Esophagus squamous epithelium (tissue), 5 donors: ENCODE measurements around the gene SRRM4. TPM values are rescaled to one million over a fixed set of nuclear protein-coding genes. Genes with fewer than 3 reads are reported as not detected.

Source experiments
- DNase-seq: peaks from one replicate; lab custom pipeline; 2025; lab: John Stamatoyannopoulos, UW
- H3K27ac ChIP-seq, 4 donors: fragments of 200-600 bp; sonication (generic); one replicate each; pipeline ENCODE4 v1.5.1; 2016 to 2019; ENCODE audit warnings: mild to moderate bottlenecking in 1 of 4
- H3K27me3 ChIP-seq, 4 donors: fragments of 200-600 bp; sonication (generic); 1 replicate in 3 of 4; 2 replicates in 1 of 4; pipeline versions ENCODE4 v1.5.1 to v1.6.0; 2017 to 2021; ENCODE audit warnings: antibody characterized with exemption in 1 of 4
- H3K36me3 ChIP-seq, 3 donors: fragments of 200-600 bp; sonication (generic); one replicate each; pipeline ENCODE4 v1.5.1; 2016 to 2019
- H3K4me1 ChIP-seq, 3 donors: fragments of 200-600 bp; sonication (generic); one replicate each; pipeline ENCODE4 v1.5.1; 2017 to 2019
- H3K4me3 ChIP-seq, 4 donors: fragments of 200-600 bp; sonication (generic); 1 replicate in 3 of 4; 2 replicates in 1 of 4; pipeline ENCODE4 v1.5.1; 2016 to 2019; ENCODE audit warnings: mild to moderate bottlenecking in 2 of 4, moderate library complexity in 1 of 4
- H3K9me3 ChIP-seq, 3 donors: fragments of 200-600 bp; sonication (generic); one replicate each; pipeline ENCODE4 v1.5.1; 2016 to 2019
- POLR2A ChIP-seq, 4 donors: fragments of 450-650 bp; IDR thresholded peaks; one replicate each; pipeline ENCODE4 v1.6.1; 2017; ENCODE audit warnings: antibody characterized with exemption in 4 of 4, mild to moderate bottlenecking in 4 of 4, moderate library complexity in 3 of 4
- WGBS, 2 donors: methylation state at CpG; one replicate each; pipeline ENCODE4 v1.1.5; 2018; 5-methylcytosine and 5-hydroxymethylcytosine counted together
- intact Hi-C: fragments of 100-400 bp; cut with DNase I; formaldehyde crosslinking; loops from one replicate; pipeline ENCODE4 v1.15.0; 2022
- total RNA-seq, 4 donors: library from RNA; depleted of rRNA; stranded (reverse); fragments of >200 nt; gene quantifications; one replicate each; pipeline ENCODE4 v1.1.0, GENCODE V29; 2016
- TF ChIP-seq, protein P1 (sequence below), 6 experiments: fragments of 450-650 bp in 4 of 6; fragments of 200-600 bp in 2 of 6; sonication (generic) in 2 of 6; IDR thresholded peaks; one replicate each; pipeline ENCODE4 v1.5.1; 2016 to 2019; ENCODE audit warnings: antibody characterized with exemption in 6 of 6, mild to moderate bottlenecking in 4 of 6, moderate library complexity in 4 of 6
- donor health status: DM: yes; HTN: yes; CAD: no.

The SRRM4 gene
- total RNA-seq, 4 donors from 2014 or later: not detected

DNA sequence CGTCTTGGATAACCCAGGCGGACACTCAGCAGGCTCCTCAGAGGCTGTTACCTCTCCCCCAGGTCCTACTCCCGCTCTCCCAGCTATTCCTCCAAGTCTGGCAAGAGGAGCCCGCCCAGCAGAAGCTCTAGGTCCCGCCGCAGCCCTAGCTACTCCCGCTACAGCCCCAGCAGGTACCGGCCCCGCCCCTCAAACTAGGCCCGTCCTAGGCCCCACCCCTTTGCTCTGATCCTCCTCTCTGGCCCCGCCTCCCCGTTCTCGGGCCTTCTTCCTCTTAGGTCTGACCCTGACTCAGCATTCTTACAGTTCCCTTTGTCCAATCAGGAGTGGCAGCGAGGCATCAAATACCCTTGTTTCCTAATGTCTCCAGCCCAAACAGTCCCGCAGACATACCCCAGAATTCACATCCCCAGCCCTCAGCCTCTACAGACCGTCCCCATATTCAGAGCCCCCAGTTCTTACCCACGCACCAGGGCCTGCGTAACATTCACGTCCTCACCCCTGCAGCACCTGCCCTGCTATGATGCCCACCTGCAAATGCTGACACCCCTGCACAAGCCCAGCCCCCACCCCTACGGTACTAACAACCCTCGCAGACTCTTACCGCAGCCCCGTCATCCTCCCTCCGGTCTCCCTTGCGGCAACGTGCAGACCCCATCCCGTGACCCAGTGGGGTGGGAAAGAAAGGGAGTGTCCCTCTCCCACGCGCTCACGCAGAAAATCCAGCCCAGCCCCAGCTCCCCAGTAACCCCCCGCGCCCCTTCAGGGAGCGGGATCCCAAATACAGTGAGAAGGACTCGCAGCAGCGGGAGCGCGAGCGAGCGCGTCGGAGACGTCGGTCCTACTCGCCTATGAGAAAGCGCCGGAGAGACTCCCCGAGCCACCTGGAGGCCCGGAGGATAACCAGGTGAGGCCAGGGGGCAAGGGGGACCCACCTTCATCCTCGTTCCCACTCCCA is 172.4 kb downstream of the SRRM4 start:
- Histone ChIP-seq H3K4me3 (peak overlapping the region in 1 of 4 donors; percentile 27), H3K36me3 (no peaks in the 10 kb centered on the region), H3K27ac (no peak overlapping the region), H3K9me3 (peaks cover 0 to 10% (median 8%) of the 10 kb centered on the region in 3 donors), H3K4me1 (peaks cover 0 to 7% (median 0%) of the 10 kb centered on the region in 3 donors), H3K27me3 (peaks cover 0 to 11% (median 0%) of the 10 kb centered on the region in 4 donors)
- TF ChIP-seq, protein P1, sequence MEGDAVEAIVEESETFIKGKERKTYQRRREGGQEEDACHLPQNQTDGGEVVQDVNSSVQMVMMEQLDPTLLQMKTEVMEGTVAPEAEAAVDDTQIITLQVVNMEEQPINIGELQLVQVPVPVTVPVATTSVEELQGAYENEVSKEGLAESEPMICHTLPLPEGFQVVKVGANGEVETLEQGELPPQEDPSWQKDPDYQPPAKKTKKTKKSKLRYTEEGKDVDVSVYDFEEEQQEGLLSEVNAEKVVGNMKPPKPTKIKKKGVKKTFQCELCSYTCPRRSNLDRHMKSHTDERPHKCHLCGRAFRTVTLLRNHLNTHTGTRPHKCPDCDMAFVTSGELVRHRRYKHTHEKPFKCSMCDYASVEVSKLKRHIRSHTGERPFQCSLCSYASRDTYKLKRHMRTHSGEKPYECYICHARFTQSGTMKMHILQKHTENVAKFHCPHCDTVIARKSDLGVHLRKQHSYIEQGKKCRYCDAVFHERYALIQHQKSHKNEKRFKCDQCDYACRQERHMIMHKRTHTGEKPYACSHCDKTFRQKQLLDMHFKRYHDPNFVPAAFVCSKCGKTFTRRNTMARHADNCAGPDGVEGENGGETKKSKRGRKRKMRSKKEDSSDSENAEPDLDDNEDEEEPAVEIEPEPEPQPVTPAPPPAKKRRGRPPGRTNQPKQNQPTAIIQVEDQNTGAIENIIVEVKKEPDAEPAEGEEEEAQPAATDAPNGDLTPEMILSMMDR (IDR thresholded peaks at IDR 0.05): no peak
- no peak for TF ChIP-seq POLR2A (IDR thresholded peaks at IDR 0.05)
- WGBS, 2 donors: 45 to 53% methylated on average over 21 to 32 of the region's 49 CpGs
- intact Hi-C loops: no loop called here
- no peak for DNase-seq

DNA sequence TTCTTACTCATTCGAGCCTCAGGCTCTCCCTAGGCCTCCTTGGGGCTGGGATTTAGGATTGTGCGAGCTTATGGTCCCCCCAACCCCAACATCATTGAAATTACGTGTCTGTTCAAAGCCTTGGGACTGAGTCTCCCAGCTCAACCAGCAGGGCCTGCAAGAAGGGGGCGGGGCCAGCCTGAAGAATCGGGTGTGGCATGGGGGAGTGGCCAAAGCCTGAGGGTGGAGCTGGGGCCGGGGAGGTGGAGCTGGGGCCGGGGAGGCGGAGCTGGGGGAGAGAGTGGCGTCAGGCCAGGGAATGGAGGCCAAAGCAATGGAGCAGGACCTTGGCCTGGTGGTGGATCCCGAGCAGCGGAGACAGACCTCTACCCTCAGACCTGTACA is 173.1 kb downstream of the SRRM4 start:
- Histone ChIP-seq H3K27me3 (peaks cover 0 to 11% (median 0%) of the 10 kb centered on the region in 4 donors), H3K4me1 (peaks cover 0 to 7% (median 0%) of the 10 kb centered on the region in 3 donors), H3K36me3 (no peaks in the 10 kb centered on the region), H3K27ac (no peak overlapping the region), H3K9me3 (peaks cover 0 to 10% (median 8%) of the 10 kb centered on the region in 3 donors), H3K4me3 (no peak overlapping the region)
- TF ChIP-seq, protein P1 (IDR thresholded peaks at IDR 0.05): no peak
- no peak for TF ChIP-seq POLR2A (IDR thresholded peaks at IDR 0.05)
- WGBS, 2 donors: 60 to 89% methylated on average over 1 to 3 of the region's 11 CpGs
- intact Hi-C loops: no loop called here
- no peak for DNase-seq

DNA sequence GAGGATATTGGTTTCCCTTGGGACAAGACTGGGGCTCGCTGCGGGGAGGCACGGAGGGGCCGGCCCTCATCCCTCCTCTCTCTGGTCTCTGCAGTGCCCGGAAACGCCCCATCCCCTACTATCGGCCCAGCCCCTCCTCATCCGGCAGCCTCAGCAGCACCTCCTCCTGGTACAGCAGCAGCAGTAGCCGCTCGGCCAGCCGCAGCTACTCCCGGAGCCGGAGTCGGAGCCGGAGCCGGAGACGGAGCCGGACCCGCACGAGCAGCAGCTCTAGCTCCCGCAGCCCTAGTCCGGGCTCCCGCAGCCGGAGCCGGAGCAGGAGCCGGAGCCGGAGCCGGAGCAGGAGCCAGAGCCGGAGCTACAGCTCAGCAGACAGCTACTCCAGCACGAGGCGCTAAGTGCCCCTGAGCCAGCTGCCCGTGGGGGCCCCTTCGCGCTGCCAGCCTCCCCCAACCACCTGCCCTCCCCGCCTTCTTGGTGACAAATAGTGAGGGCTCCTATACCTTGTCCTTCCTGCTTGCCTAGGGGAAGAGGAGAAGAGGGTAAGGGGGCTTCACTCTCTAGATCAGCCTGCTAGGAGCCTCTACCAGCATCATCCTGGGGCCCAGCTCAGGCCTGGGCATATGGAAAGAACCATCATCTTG is 175.2 kb downstream of the SRRM4 start:
- Histone ChIP-seq H3K4me3 (peak overlapping the region in 1 of 4 donors; percentile 12), H3K27ac (peak overlapping the region in 1 of 4 donors; percentile 28), H3K4me1 (peaks cover 0 to 7% (median 0%) of the 10 kb centered on the region in 3 donors), H3K27me3 (peaks cover 0 to 11% (median 0%) of the 10 kb centered on the region in 4 donors), H3K36me3 (no peaks in the 10 kb centered on the region), H3K9me3 (peaks cover 0 to 5% (median 3%) of the 10 kb centered on the region in 3 donors)
- no peak for TF ChIP-seq POLR2A (IDR thresholded peaks at IDR 0.05)
- TF ChIP-seq, protein P1 (IDR thresholded peaks at IDR 0.05): no peak
- DNase-seq: no peak
- 69 to 78% methylated on average over 8 to 11 of the region's 35 CpGs for WGBS, 2 donors
- intact Hi-C loops: no loop called here

DNA sequence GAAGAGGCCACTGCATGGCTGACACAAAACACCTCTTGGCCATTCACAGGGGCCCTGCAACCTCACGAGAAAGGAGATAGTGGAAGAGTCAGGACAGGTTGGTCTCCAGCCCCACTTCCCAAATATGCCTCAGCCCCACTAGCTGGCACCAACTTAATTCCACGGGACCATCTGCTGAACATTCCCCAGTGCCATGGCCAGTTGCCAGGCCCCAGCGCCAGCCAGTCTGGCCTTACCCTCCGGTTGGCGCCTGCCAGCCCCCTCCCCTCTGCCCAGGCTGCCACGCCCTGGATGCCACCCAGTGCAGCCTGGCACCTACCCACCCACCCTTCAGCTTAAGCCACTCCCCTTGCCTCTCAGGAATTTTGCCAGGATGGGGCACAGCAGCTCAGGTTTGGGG is 176.2 kb downstream of the SRRM4 start:
- peaks cover 0 to 7% (median 0%) of the 10 kb centered on the region in 3 donors for H3K4me1 ChIP-seq
- H3K27ac ChIP-seq: no peak overlapping the region
- no peak overlapping the region for H3K4me3 ChIP-seq
- intact Hi-C loops: no loop called here
- peaks cover 0 to 11% (median 0%) of the 10 kb centered on the region in 4 donors for H3K27me3 ChIP-seq
- DNase-seq: no peak
- whole genome bisulfite sequencing, 2 donors: 65 to 100% methylated on average over 1 to 5 of the region's 6 CpGs
- TF ChIP-seq, protein P1 (IDR thresholded peaks at IDR 0.05): no peak
- no peaks in the 10 kb centered on the region for H3K9me3 ChIP-seq
- no peaks in the 10 kb centered on the region for H3K36me3 ChIP-seq
